HEK293 (cell line): ENCODE data around the gene HECTD4.

ENCODE experiments used
- CTCF ChIA-PET: fragments of 350-600 bp; formaldehyde crosslinking; extraction: SDS; loops from one replicate; lab custom pipeline; 2021; ENCODE audit warnings: antibody characterized with exemption; lab: Yijun Ruan, JAX
- POLR2A ChIA-PET: fragments of 300-600 bp; formaldehyde crosslinking; extraction: SDS; loops from one replicate; lab custom pipeline; 2020; ENCODE audit warnings: antibody characterized with exemption, inconsistent platforms; lab: Yijun Ruan, JAX
- H3K27ac ChIP-seq: fragments of 200-500 bp; sonication (Bioruptor generic); 2 replicates; pipeline ENCODE4 v1.5.1; 2014; ENCODE audit warnings: low read depth, low read length, control low read depth, inconsistent platforms; ENCODE audit errors: extremely low read depth
- H3K36me3 ChIP-seq, 2 experiments: fragments of 200-500 bp in 1 of 2; sonication (Bioruptor generic) in 1 of 2; 1 replicate in 1 of 2; 2 replicates in 1 of 2; pipeline ENCODE4 v1.5.1; 2014 to 2017; ENCODE audit warnings: inconsistent platforms in 2 of 2, low read length in 2 of 2; ENCODE audit not compliant: control insufficient read depth in 2 of 2, insufficient read depth in 1 of 2
- H3K4me1 ChIP-seq: fragments of 200-500 bp; sonication (Bioruptor generic); 2 replicates; pipeline ENCODE4 v1.5.1; 2014; ENCODE audit warnings: mild to moderate bottlenecking, low read length, inconsistent platforms; ENCODE audit not compliant: control insufficient read depth, insufficient read depth
- H3K4me3 ChIP-seq: 2 replicates; pipeline ENCODE4 v1.5.1; 2011; ENCODE audit warnings: low read depth, mild to moderate bottlenecking, control low read depth, low read length, moderate library complexity
- H3K9me3 ChIP-seq: fragments of 200-500 bp; sonication (Bioruptor generic); 2 replicates; pipeline ENCODE4 v1.5.1; 2014; ENCODE audit warnings: low read depth, low read length, inconsistent platforms; ENCODE audit not compliant: control insufficient read depth, insufficient read depth
- FEZF1 ChIP-seq: fragments of 450-650 bp; formaldehyde crosslinking; IDR thresholded peaks from 2 replicates; pipeline ENCODE4 v1.5.1; 2016; ENCODE audit warnings: missing biosample characterization, missing genetic modification characterization
- KLF7 ChIP-seq: fragments of 450-650 bp; formaldehyde crosslinking; IDR thresholded peaks from 2 replicates; pipeline ENCODE4 v1.5.1; 2016; ENCODE audit warnings: missing biosample characterization, missing genetic modification characterization, borderline replicate concordance
- SCRT2 ChIP-seq: fragments of 450-650 bp; formaldehyde crosslinking; IDR thresholded peaks from 2 replicates; pipeline ENCODE4 v1.5.1; 2016; ENCODE audit warnings: missing biosample characterization, missing genetic modification characterization
- SP7 ChIP-seq: fragments of 450-650 bp; formaldehyde crosslinking; IDR thresholded peaks from 2 replicates; pipeline ENCODE4 v1.5.1; 2016; ENCODE audit warnings: missing biosample characterization, missing genetic modification characterization
- ZBTB20 ChIP-seq: fragments of 450-650 bp; formaldehyde crosslinking; IDR thresholded peaks from 2 replicates; pipeline ENCODE4 v1.5.1; 2016; ENCODE audit warnings: missing biosample characterization, missing genetic modification characterization
- ZBTB21 ChIP-seq: fragments of 450-650 bp; formaldehyde crosslinking; IDR thresholded peaks from 2 replicates; pipeline ENCODE4 v1.5.1; 2017; ENCODE audit warnings: missing biosample characterization, missing genetic modification characterization
- ZBTB7A ChIP-seq: fragments of 450-650 bp; formaldehyde crosslinking; IDR thresholded peaks from 2 replicates; pipeline ENCODE4 v1.5.1; 2016; ENCODE audit warnings: low read depth, missing biosample characterization, missing genetic modification characterization
- ZNF132 ChIP-seq: fragments of 450-650 bp; formaldehyde crosslinking; IDR thresholded peaks from 2 replicates; pipeline ENCODE4 v1.5.1; 2017; ENCODE audit warnings: missing biosample characterization, missing genetic modification characterization, borderline replicate concordance
- ZNF16 ChIP-seq: fragments of 450-650 bp; formaldehyde crosslinking; IDR thresholded peaks from 2 replicates; pipeline ENCODE4 v1.5.1; 2016; ENCODE audit warnings: low read depth, missing biosample characterization, missing genetic modification characterization
- ZNF223 ChIP-seq: fragments of 450-650 bp; formaldehyde crosslinking; IDR thresholded peaks from 2 replicates; pipeline ENCODE4 v1.5.1; 2016; ENCODE audit warnings: missing biosample characterization, missing genetic modification characterization
- ZNF335 ChIP-seq: fragments of 450-650 bp; formaldehyde crosslinking; conservative IDR thresholded peaks from 2 replicates; pipeline ENCODE4 v1.5.1; 2016; ENCODE audit warnings: missing biosample characterization, missing genetic modification characterization
- ZNF473 ChIP-seq: fragments of 450-650 bp; formaldehyde crosslinking; IDR thresholded peaks from 2 replicates; pipeline ENCODE4 v1.5.1; 2017; ENCODE audit warnings: missing biosample characterization, missing genetic modification characterization
- ZNF621 ChIP-seq: fragments of 450-650 bp; formaldehyde crosslinking; IDR thresholded peaks from 2 replicates; pipeline ENCODE4 v1.5.1; 2017; ENCODE audit warnings: missing biosample characterization, missing genetic modification characterization
- ZNF747 ChIP-seq: fragments of 450-650 bp; formaldehyde crosslinking; IDR thresholded peaks from 2 replicates; pipeline ENCODE4 v1.5.1; 2016; ENCODE audit warnings: missing biosample characterization, missing genetic modification characterization
- ZNF830 ChIP-seq: fragments of 450-650 bp; IDR thresholded peaks from 2 replicates; pipeline ENCODE4 v1.5.0; 2018; ENCODE audit warnings: missing biosample characterization, missing genetic modification characterization, low read depth, mild to moderate bottlenecking, moderate library complexity
- TF ChIP-seq, protein P1 (sequence below): fragments of 450-650 bp; formaldehyde crosslinking; conservative IDR thresholded peaks from 2 replicates; pipeline ENCODE4 v1.5.1; 2016; ENCODE audit warnings: low read depth, missing biosample characterization, missing genetic modification characterization
- TF ChIP-seq, protein P2 (sequence below): fragments of 450-650 bp; formaldehyde crosslinking; IDR thresholded peaks from 2 replicates; pipeline ENCODE4 v1.5.1; 2016; ENCODE audit warnings: missing biosample characterization, missing genetic modification characterization
- TF ChIP-seq, protein P3 (sequence below): fragments of 450-650 bp; formaldehyde crosslinking; IDR thresholded peaks from 2 replicates; pipeline ENCODE4 v1.5.1; 2016; ENCODE audit warnings: missing biosample characterization, missing genetic modification characterization
- TF ChIP-seq, protein P4 (sequence below): fragments of 450-650 bp; formaldehyde crosslinking; IDR thresholded peaks from 2 replicates; pipeline ENCODE4 v1.5.1; 2016; ENCODE audit warnings: missing biosample characterization, missing genetic modification characterization

HECTD4 gene

DNA sequence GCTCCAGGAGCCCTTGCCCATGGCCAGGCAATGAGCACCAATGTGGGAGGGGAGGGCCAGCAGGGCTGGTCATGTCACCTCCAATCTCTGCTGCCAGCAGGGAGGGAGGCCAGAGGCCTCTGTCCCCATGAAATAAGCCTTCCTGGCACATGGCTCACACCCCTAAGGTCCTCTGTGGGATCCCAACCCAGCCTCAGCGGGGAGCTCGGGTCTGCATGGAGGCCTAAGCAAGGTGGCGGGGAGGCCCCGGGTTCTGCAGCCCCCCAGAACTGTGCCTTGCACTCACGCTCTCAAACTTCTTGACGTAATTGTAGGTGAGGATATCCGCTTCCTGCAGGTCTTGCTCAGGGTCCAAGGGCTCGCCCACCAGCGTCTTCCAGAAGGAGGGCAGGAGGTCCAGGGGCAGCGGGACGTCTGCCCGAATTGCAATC lies 215.2 kb downstream of the HECTD4 start (continued):
- TF ChIP-seq, protein P1, sequence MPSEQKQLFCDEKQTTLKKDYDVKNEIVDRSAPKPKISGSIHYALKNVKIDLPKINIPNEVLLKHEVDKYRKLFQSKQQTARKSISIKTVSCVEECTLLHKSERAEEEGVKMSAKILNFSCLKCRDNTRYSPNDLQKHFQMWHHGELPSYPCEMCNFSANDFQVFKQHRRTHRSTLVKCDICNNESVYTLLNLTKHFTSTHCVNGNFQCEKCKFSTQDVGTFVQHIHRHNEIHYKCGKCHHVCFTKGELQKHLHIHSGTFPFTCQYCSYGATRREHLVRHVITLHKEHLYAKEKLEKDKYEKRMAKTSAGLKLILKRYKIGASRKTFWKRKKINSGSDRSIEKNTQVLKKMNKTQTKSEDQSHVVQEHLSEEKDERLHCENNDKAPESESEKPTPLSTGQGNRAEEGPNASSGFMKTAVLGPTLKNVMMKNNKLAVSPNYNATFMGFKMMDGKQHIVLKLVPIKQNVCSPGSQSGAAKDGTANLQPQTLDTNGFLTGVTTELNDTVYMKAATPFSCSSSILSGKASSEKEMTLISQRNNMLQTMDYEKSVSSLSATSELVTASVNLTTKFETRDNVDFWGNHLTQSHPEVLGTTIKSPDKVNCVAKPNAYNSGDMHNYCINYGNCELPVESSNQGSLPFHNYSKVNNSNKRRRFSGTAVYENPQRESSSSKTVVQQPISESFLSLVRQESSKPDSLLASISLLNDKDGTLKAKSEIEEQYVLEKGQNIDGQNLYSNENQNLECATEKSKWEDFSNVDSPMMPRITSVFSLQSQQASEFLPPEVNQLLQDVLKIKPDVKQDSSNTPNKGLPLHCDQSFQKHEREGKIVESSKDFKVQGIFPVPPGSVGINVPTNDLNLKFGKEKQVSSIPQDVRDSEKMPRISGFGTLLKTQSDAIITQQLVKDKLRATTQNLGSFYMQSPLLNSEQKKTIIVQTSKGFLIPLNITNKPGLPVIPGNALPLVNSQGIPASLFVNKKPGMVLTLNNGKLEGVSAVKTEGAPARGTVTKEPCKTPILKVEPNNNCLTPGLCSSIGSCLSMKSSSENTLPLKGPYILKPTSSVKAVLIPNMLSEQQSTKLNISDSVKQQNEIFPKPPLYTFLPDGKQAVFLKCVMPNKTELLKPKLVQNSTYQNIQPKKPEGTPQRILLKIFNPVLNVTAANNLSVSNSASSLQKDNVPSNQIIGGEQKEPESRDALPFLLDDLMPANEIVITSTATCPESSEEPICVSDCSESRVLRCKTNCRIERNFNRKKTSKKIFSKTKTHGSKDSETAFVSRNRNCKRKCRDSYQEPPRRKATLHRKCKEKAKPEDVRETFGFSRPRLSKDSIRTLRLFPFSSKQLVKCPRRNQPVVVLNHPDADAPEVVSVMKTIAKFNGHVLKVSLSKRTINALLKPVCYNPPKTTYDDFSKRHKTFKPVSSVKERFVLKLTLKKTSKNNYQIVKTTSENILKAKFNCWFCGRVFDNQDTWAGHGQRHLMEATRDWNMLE (tag by site-specific recombination), result no peak
- TF ChIP-seq ZBTB21 (tag by site-specific recombination), result no peak
- no peak for TF ChIP-seq FEZF1
- TF ChIP-seq ZNF335 (tag by site-specific recombination), result no peak

DNA sequence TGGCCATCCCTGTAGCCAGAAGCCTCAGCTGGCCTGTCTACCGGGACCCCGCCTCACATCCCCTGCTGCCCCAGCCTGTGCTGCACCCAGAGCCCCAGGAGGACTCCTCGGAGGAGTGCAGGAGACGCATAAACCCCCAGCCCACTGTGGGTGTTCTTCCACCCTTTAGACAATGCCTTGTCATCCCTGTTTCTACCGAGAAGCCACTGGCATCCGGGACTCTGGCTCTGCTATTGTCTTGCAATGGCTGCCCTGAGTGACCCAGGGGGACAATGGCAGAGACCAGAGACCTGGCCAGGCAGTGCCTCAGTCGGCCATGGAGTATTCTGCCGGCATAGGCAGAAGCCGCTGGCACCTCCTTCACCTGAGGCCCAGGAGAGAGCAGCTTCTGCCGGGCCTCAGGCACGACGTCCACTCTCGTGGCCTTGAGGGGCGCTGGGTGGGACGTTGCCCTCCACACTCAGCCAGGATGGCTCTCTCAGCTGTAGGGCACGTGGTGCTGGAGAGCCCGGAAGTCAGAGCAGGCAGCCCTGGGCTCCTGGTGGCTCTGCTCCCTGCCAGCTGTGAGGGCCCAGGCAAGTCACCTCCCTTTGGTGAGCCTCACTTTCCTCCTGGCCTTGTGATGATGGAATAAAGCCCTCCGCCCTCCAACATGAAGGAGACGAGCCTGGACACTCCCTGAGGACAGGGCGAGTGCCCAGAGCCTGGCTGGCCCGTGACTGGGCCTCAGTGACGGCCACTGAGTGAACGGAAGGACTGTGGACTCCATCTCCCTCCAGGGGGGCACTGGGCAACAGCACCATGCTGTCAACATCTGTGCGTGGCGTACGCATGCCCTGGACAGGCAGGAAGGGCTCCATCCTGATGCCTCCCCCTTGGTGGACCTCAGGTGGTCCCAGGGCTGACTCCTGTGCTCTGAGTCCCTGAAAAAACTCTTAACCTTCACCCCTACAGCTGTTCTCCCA lies 215.9 kb downstream of the HECTD4 start:
- POLR2A ChIA-PET, result interaction anchor here (0.6 to 1.6 kb wide), 2 partner anchors 35 to 57 kb away, joined by 4 to 7 read pairs; no protein-coding TSS in a partner anchor
- TF ChIP-seq ZBTB20 (tag by site-specific recombination) (no peak), SP7 (no peak), ZNF473 (no peak), KLF7 (tag by site-specific recombination) (no peak), ZNF132 (tag by site-specific recombination) (no peak), SCRT2 (tag by site-specific recombination) (no peak), ZNF747 (tag by site-specific recombination) (no peak), ZNF335 (tag by site-specific recombination) (no peak), ZNF830 (tag by site-specific recombination) (no peak)
- TF ChIP-seq, all 188 proteins: peak for 0
- Histone ChIP-seq H3K4me1 (no peaks in the 10 kb centered on the region), H3K36me3 (peaks cover 0 to 83% of the 10 kb centered on the region in 2 experiments; a peak in 1 of 3 replicates), H3K9me3 (no peaks in the 10 kb centered on the region), H3K27ac (no peak overlapping the region), H3K4me3 (no peak overlapping the region)
- CTCF ChIA-PET, result no interaction called here

DNA sequence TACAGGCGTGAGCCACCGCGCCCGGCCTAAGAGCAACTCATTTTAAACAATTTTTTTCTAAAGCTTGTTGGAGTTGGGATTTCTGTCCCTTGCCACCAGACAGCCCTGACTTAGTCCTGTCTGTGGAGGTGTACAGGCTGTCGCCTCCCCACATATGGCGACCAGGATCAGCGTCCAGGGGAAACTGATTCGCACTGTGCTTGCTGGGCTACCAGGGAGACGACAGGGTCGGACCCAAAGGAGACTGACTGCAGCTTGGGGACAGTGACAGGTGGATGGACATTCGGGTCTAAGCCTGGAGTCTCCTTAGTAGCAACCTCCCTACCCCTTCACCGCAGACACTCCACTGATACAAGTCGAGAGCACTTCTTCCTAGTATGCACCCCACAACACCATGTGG lies 216.6 kb downstream of the HECTD4 start:
- Histone ChIP-seq H3K9me3 (no peaks in the 10 kb centered on the region), H3K27ac (no peak overlapping the region), H3K4me3 (no peak overlapping the region), H3K4me1 (no peaks in the 10 kb centered on the region), H3K36me3 (peaks cover 0 to 84% of the 10 kb centered on the region in 2 experiments; a peak in 1 of 3 replicates)
- ChIA-PET CTCF (no interaction called here), POLR2A (interaction anchor here (0.6 kb wide), 1 partner anchor 56 kb away, joined by 7 read pairs; no protein-coding TSS in a partner anchor)
- no peak for TF ChIP-seq ZBTB7A (tag by site-specific recombination)
- TF ChIP-seq, protein P2, sequence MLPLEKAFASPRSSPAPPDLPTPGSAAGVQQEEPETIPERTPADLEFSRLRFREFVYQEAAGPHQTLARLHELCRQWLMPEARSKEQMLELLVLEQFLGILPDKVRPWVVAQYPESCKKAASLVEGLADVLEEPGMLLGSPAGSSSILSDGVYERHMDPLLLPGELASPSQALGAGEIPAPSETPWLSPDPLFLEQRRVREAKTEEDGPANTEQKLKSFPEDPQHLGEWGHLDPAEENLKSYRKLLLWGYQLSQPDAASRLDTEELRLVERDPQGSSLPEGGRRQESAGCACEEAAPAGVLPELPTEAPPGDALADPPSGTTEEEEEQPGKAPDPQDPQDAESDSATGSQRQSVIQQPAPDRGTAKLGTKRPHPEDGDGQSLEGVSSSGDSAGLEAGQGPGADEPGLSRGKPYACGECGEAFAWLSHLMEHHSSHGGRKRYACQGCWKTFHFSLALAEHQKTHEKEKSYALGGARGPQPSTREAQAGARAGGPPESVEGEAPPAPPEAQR, result no peak
- TF ChIP-seq ZBTB21 (tag by site-specific recombination), result no peak
- TF ChIP-seq, protein P3, sequence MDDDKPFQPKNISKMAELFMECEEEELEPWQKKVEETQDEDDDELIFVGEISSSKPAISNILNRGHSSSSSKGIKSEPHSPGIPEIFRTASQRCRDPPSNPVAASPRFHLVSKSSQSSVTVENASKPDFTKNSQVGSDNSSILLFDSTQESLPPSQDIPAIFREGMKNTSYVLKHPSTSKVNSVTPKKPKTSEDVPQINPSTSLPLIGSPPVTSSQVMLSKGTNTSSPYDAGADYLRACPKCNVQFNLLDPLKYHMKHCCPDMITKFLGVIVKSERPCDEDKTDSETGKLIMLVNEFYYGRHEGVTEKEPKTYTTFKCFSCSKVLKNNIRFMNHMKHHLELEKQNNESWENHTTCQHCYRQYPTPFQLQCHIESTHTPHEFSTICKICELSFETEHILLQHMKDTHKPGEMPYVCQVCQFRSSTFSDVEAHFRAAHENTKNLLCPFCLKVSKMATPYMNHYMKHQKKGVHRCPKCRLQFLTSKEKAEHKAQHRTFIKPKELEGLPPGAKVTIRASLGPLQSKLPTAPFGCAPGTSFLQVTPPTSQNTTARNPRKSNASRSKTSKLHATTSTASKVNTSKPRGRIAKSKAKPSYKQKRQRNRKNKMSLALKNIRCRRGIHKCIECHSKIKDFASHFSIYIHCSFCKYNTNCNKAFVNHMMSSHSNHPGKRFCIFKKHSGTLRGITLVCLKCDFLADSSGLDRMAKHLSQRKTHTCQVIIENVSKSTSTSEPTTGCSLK (tag by site-specific recombination), result no peak
- TF ChIP-seq ZNF16 (tag by site-specific recombination), result no peak
- no peak for TF ChIP-seq ZNF223 (tag by site-specific recombination)
- no peak for TF ChIP-seq ZNF621 (tag by site-specific recombination)
- TF ChIP-seq, protein P4, sequence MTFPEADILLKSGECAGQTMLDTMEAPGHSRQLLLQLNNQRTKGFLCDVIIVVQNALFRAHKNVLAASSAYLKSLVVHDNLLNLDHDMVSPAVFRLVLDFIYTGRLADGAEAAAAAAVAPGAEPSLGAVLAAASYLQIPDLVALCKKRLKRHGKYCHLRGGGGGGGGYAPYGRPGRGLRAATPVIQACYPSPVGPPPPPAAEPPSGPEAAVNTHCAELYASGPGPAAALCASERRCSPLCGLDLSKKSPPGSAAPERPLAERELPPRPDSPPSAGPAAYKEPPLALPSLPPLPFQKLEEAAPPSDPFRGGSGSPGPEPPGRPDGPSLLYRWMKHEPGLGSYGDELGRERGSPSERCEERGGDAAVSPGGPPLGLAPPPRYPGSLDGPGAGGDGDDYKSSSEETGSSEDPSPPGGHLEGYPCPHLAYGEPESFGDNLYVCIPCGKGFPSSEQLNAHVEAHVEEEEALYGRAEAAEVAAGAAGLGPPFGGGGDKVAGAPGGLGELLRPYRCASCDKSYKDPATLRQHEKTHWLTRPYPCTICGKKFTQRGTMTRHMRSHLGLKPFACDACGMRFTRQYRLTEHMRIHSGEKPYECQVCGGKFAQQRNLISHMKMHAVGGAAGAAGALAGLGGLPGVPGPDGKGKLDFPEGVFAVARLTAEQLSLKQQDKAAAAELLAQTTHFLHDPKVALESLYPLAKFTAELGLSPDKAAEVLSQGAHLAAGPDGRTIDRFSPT, result no peak
